ENCODE data around the gene STXBP5. TPM values are rescaled to one million over a fixed set of nuclear protein-coding genes. Genes with fewer than 3 reads are reported as not detected.

STXBP5 gene
- total and polyA plus RNA-seq, 9 of the 15 experiments (the other 6 are each of a cell fraction or from before 2014, with no cell fraction given) = 23.3 to 172 (median 71.5) TPM

- no peak for TF ChIP-seq ZBTB11 (CRISPR knock-in tag; IDR thresholded peaks at IDR 0.05)
- no peak for TF ChIP-seq NFIX (CRISPR knock-in tag; IDR thresholded peaks at IDR 0.05; ENCODE audit: low read depth)
- 0 out of 2 replicates have a peak, but pooled peaks have one; percentile 8 for TF ChIP-seq HEY1 (CRISPR knock-in tag; IDR thresholded peaks at IDR 0.05; ENCODE audit: borderline replicate concordance)
- TF ChIP-seq NFIC (IDR thresholded peaks at IDR 0.05) = peak; percentile 65
- TF ChIP-seq ZBTB49 (CRISPR knock-in tag; IDR thresholded peaks at IDR 0.05; ENCODE audit: borderline replicate concordance) = no peak
- no peak for TF ChIP-seq HDAC6 (IDR thresholded peaks at IDR 0.05; ENCODE audit: low read depth, low read length)
- TF ChIP-seq SMAD2 (IDR thresholded peaks at IDR 0.05; ENCODE audit: low read depth, low read length) = no peak
- no peak for TF ChIP-seq ZBTB40 (IDR thresholded peaks at IDR 0.05)
- no peak for TF ChIP-seq ZBTB40 (CRISPR knock-in tag; IDR thresholded peaks at IDR 0.05)
- no peak; the same call in 1 of the 2 replicates for TF ChIP-seq PHF21A (IDR thresholded peaks at IDR 0.05; ENCODE audit: borderline replicate concordance, low read depth)
- TF ChIP-seq NFE2L1 (tag; IDR thresholded peaks at IDR 0.05; ENCODE audit: borderline replicate concordance, low read depth) = no peak
These were observed 1.5 kb upstream of the STXBP5 start (continued) for GRCh38 chr6:147202516-147203310.

Data from K562 (cell line).